Stimulated activated CD4-positive, alpha-beta T cell treated with anti-CD3 and anti-CD28 coated beads, Interleukin-4, amount 100 ng/mL, for 48 hours (primary cell): ENCODE data around the gene POLA1.

Experiments used
- DNase-seq, 2 donors: peaks; one replicate each; pipeline ENCODE4 v3.0.0-alpha.2; 2020; ENCODE audit warnings: low read depth in 2 of 2

Gene POLA1

DNA sequence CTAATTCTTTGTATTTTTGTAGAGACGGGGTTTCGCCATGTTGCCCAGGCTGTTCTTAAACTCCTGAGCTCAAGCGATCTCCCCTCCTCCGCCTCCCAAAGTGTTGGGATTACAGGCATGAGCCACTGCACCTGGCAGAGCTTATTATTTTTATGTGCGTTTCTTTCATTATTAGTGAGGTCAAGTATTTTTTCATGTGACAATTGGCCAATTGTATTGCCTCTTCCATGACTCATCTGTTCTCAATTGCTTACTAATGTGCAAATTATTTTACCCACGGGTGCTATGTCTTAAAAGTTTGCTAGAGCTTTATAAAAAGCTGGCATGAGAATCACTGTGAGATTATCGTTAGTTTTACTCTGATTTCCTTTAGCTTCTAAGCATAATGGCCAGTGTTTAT, 335.0 kb downstream of the POLA1 start:
- no peak for DNase-seq

DNA sequence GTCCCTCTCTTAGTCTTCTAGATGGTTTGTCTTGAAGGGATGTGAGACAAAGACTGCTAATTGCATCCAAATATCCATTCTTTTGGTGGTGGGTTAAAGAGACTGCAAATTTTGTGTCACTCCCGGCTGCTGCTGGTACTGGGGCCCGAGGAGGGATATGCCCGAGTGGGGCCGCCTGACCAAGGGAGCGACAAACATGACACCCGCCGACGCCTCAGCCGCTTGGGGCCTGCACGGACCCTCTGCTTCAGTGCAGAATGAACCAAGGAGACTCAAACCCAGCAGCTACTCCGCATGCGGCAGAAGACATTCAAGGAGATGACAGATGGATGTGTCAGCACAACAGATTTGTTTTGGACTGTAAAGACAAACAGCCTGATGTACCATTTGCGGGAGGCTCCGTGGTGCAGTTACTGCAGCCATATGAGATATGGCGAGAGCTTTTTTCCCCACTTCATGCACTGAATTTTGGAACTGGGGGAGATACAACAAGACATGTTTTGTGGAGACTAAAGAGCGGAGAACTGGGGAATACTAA, 335.6 kb downstream of the POLA1 start:
- no peak for DNase-seq

DNA sequence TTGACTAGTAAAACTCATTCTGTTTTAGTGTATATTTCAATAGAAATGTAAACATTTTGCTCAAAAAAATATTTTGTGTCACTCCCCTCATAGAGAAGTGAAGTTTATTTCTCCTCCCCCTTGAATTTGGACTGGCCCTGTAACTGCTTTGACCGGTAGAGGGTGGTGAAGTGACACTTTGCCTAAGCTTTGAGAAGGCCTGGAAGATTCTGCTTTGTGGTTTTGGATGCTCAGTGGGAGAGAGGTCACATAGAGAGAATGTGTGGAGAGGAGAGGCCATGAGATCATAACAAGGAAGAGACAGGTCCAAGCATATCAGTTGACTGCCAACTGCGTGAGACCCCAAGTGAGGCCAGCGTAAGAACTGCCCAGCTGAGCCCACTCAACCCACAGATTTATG, 341.2 kb downstream of the POLA1 start:
- no peak for DNase-seq

DNA sequence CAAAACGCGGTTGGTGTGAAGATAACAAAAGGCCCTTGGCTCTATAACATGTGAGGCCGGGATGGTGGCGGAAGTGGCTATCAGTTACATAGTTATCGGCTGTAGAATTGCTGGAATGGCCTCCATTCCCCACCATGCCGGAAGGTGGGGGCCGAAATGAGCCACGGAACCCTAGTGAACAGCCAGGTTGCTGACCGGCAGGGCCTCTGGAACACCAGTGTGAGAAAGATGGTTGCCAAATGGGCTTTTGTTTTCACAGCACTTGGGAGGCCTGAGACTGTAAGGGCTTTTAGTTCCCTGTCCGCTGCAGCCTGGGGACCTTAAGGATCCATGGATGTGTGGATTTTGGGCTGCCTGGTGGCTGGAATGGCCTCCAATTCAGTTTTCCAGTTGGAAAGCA, 345.3 kb downstream of the POLA1 start:
- no peak for DNase-seq

DNA sequence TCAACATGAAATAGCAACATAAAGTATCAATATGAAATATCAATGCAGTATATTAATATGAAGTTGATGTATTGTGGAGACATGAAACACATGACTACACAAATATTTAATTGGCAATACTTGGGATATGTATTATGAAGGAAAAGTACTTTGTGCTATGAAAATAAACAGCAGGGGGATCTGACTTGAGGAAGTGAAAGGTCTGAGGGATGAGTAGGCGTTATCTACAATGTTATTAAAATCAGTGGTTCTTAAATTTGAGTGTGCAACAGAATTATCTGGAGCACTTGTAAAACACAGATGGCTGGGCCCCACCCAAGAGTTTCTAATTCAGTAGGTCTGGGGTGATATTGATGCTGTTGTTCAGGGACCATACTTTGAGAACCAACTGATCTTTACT, 349.5 kb downstream of the POLA1 start:
- no peak for DNase-seq
